Sigmoid colon (tissue), 7 donors: ENCODE results near the gene GABRB1. TPM values are rescaled to one million over a fixed set of nuclear protein-coding genes. Genes with fewer than 3 reads are reported as not detected.

Source experiments
- DNase-seq: peaks from one replicate; pipeline ENCODE4 v3.0.0-alpha.2; 2019
- H3K27ac ChIP-seq, 4 donors: fragments of 200-600 bp; sonication (generic); one replicate each; pipeline ENCODE4 v1.5.1; 2016 to 2019; ENCODE audit warnings: mild to moderate bottlenecking in 1 of 4
- H3K27me3 ChIP-seq, 3 donors: fragments of 200-600 bp; sonication (generic); one replicate each; pipeline ENCODE4 v1.5.1; 2019; ENCODE audit warnings: mild to moderate bottlenecking in 1 of 3
- H3K36me3 ChIP-seq, 4 donors: fragments of 200-600 bp; sonication (generic); one replicate each; pipeline ENCODE4 v1.5.1; 2016 to 2019
- H3K4me1 ChIP-seq, 4 donors: fragments of 200-600 bp; sonication (generic); one replicate each; pipeline ENCODE4 v1.5.1; 2017 to 2019
- H3K4me3 ChIP-seq, 4 donors: fragments of 200-600 bp; sonication (generic); one replicate each; pipeline ENCODE4 v1.5.1; 2017 to 2019; ENCODE audit warnings: mild to moderate bottlenecking in 2 of 4, moderate library complexity in 1 of 4
- H3K9me3 ChIP-seq, 4 donors: fragments of 200-600 bp in 3 of 4; sonication (generic) in 3 of 4; one replicate each; pipeline versions ENCODE4 v1.5.1 to v1.6.1; 2013 to 2019
- CTCF ChIP-seq, 4 experiments: fragments of 450-650 bp in 3 of 4; fragments of 200-600 bp in 1 of 4; IDR thresholded peaks; one replicate each; pipeline ENCODE4 v1.5.1; 2016 to 2019; ENCODE audit warnings: antibody characterized with exemption in 4 of 4, mild to moderate bottlenecking in 3 of 4, moderate library complexity in 2 of 4
- EP300 ChIP-seq, 4 donors: sonication (generic); formaldehyde crosslinking; IDR thresholded peaks; one replicate each; pipeline ENCODE4 v1.6.1; 2017; ENCODE audit warnings: antibody characterized with exemption in 4 of 4
- POLR2A ChIP-seq, 2 donors: fragments of 450-650 bp; IDR thresholded peaks; one replicate each; pipeline ENCODE4 v1.6.1; 2016; ENCODE audit warnings: antibody characterized with exemption in 2 of 2, mild to moderate bottlenecking in 2 of 2, moderate library complexity in 2 of 2
- POLR2AphosphoS5 ChIP-seq, 4 donors: sonication (generic); formaldehyde crosslinking; IDR thresholded peaks; one replicate each; pipeline ENCODE4 v1.6.1; 2017; ENCODE audit warnings: antibody characterized with exemption in 4 of 4
- WGBS, 2 donors: extraction: QIAGEN DNeasy Blood & Tissue Kit; methylation state at CpG; one replicate each; pipeline ENCODE4 v1.1.7; 2013; 5-methylcytosine and 5-hydroxymethylcytosine counted together
- intact Hi-C: fragments of 100-400 bp; cut with DNase I; formaldehyde crosslinking; loops from one replicate; pipeline ENCODE4 v1.15.1; 2023
- polyA plus RNA-seq, 3 donors: library from polyadenylated mRNA; stranded (reverse); fragments of 200-250 nt; gene quantifications; one replicate each; pipeline ENCODE4 v1.2.3, GENCODE V29; 2013
- total RNA-seq, 4 donors: library from RNA; depleted of rRNA; stranded (reverse); fragments of >200 nt; gene quantifications; one replicate each; pipeline ENCODE4 v1.1.0, GENCODE V29; 2016
- donor health status: healthy with polysubstance abuse.
- donor health status: Bipolar disorder and iron deficiency.
- donor health status: healthy.

The GABRB1 gene
- total and polyA plus RNA-seq, 7 donors, result 0.22 to 1.7 (median 0.49) TPM; not detected in 2

GRCh38 chr4:47038263-47038662 lies 6.9 kb downstream of the GABRB1 start:
- H3K9me3 ChIP-seq, result no peaks in the 10 kb centered on the region
- no peaks in the 10 kb centered on the region for H3K4me1 ChIP-seq
- intact Hi-C loops, result no loop called here
- DNase-seq, result no peak
- no peaks in the 10 kb centered on the region for H3K36me3 ChIP-seq
- TF ChIP-seq POLR2A (IDR thresholded peaks at IDR 0.05) (no peak), CTCF (IDR thresholded peaks at IDR 0.05) (no peak), EP300 (IDR thresholded peaks at IDR 0.05) (no peak), POLR2AphosphoS5 (IDR thresholded peaks at IDR 0.05) (no peak)
- no peaks in the 10 kb centered on the region for H3K27me3 ChIP-seq
- H3K4me3 ChIP-seq, result no peak overlapping the region
- 83 to 95% methylated on average over 1 of the region's 1 CpG for whole genome bisulfite sequencing, 2 donors
- H3K27ac ChIP-seq, result no peak overlapping the region

GRCh38 chr4:47040828-47041227 lies 9.5 kb downstream of the GABRB1 start:
- no peaks in the 10 kb centered on the region for H3K9me3 ChIP-seq
- no peaks in the 10 kb centered on the region for H3K4me1 ChIP-seq
- 92% methylated on average over 3 of the region's 3 CpGs for WGBS, 2 donors
- no peaks in the 10 kb centered on the region for H3K27me3 ChIP-seq
- no peak overlapping the region for H3K4me3 ChIP-seq
- no peak for TF ChIP-seq EP300 (IDR thresholded peaks at IDR 0.05)
- no peak for TF ChIP-seq POLR2AphosphoS5 (IDR thresholded peaks at IDR 0.05)
- TF ChIP-seq CTCF (IDR thresholded peaks at IDR 0.05), result no peak
- no peak for TF ChIP-seq POLR2A (IDR thresholded peaks at IDR 0.05)
- H3K36me3 ChIP-seq, result no peaks in the 10 kb centered on the region
- intact Hi-C loops, result no loop called here
- no peak for DNase-seq
- H3K27ac ChIP-seq, result no peak overlapping the region

DNA sequence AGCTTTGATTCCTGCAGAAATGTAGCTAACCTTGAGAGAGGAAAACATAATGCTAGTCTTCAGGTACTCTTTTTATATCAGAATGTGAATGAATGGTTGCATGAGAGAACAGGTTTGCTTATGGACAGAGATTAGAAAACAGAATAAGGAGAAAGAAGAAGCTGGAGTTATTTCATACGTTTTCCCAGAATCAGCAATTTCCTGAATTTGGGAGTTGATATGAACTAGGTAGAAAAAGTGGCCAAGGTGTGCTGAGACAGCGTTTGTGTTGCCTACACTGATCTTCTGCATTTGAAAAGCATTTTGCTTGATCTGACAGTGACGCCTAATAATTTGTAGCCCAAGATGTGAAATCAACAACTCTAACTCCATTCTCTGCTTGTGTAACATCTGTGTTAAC lies 12.5 kb downstream of the GABRB1 start:
- no peak overlapping the region for H3K27ac ChIP-seq
- H3K27me3 ChIP-seq, result no peaks in the 10 kb centered on the region
- DNase-seq, result no peak
- no peaks in the 10 kb centered on the region for H3K9me3 ChIP-seq
- 72 to 80% methylated on average over 3 of the region's 3 CpGs for WGBS, 2 donors
- no peaks in the 10 kb centered on the region for H3K4me1 ChIP-seq
- TF ChIP-seq POLR2AphosphoS5 (IDR thresholded peaks at IDR 0.05) (no peak), EP300 (IDR thresholded peaks at IDR 0.05) (no peak), POLR2A (IDR thresholded peaks at IDR 0.05) (no peak)
- no peak overlapping the region for H3K4me3 ChIP-seq
- no peaks in the 10 kb centered on the region for H3K36me3 ChIP-seq
- intact Hi-C loops, result no loop called here

GRCh38 chr4:47045261-47045660 lies 13.9 kb downstream of the GABRB1 start:
- Histone ChIP-seq H3K36me3 (no peaks in the 10 kb centered on the region), H3K4me1 (no peaks in the 10 kb centered on the region), H3K27ac (no peak overlapping the region), H3K4me3 (no peak overlapping the region), H3K27me3 (no peaks in the 10 kb centered on the region), H3K9me3 (no peaks in the 10 kb centered on the region)
- intact Hi-C loops, result no loop called here
- DNase-seq, result no peak
- 90 to 97% methylated on average over 1 of the region's 1 CpG for WGBS, 2 donors
- TF ChIP-seq CTCF (IDR thresholded peaks at IDR 0.05) (no peak), POLR2AphosphoS5 (IDR thresholded peaks at IDR 0.05) (no peak)

DNA sequence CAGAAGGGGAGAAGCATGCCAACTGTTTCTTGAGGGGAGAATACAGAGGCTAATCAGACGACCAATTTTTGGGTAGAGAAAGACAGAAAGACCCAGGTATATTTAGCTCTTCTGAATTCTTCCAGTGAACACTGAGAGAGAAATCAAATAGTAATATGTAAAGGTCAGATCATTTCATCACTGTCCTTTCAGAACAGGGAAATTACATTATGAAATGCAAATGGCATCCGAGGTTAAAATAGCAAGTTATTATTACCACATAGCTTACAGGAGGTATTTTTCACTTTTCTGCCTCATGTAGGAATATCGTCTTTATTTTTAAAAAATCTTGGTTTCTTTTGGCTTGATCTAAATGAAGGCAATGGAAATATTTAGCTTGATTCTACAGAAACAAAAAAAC lies 18.0 kb downstream of the GABRB1 start:
- 69 to 77% methylated on average over 3 of the region's 3 CpGs for WGBS, 2 donors
- no peak overlapping the region for H3K27ac ChIP-seq
- no peaks in the 10 kb centered on the region for H3K27me3 ChIP-seq
- no peak overlapping the region for H3K4me3 ChIP-seq
- H3K4me1 ChIP-seq, result no peaks in the 10 kb centered on the region
- DNase-seq, result no peak
- intact Hi-C loops, result no loop called here
- no peak for TF ChIP-seq EP300 (IDR thresholded peaks at IDR 0.05)
- TF ChIP-seq CTCF (IDR thresholded peaks at IDR 0.05), result no peak
- TF ChIP-seq POLR2A (IDR thresholded peaks at IDR 0.05), result no peak
- TF ChIP-seq POLR2AphosphoS5 (IDR thresholded peaks at IDR 0.05), result no peak
- no peaks in the 10 kb centered on the region for H3K36me3 ChIP-seq
- H3K9me3 ChIP-seq, result no peaks in the 10 kb centered on the region
